GM12875 (cell line): ENCODE results near the gene SPIRE1.
"Not testable (repeated sequence)": the region's sequence is repeated elsewhere in the genome, so short reads cannot be mapped to it uniquely, and the experiment has no call there.

ENCODE experiments used
- H3K4me3 ChIP-seq: one replicate; pipeline ENCODE4 v1.5.1; 2011; ENCODE audit warnings: low read depth, low read length, control low read depth
- TF ChIP-seq, protein P1 (sequence below): IDR thresholded peaks from 2 replicates; pipeline ENCODE4 v1.5.1; 2011; ENCODE audit warnings: low read depth, mild to moderate bottlenecking, control low read depth, inconsistent platforms, low read length, moderate library complexity, borderline replicate concordance; ENCODE audit not compliant: insufficient read depth

SPIRE1 gene

DNA sequence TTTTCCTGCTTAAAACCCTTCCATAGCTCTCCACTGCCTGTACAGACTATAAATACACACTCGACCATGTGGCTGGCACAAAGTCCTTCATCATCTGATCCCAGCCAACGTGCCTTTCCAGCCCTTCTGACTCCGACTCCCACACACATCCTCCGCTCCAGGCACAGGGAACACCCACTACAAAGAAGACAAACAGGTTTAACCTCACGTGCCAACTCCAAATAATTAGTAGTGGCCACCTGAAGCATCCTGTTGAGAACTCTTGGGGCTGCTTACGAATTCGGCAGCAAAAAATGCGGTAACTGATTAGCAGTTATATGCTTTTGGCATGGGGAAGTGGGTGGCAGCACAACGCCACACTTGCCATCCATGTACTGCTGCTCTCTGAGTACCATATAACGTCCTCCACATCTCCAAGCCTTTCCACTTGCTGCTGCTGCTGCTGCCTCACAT lies 12.1 kb downstream of the SPIRE1 start:
- H3K4me3 ChIP-seq = no peak overlapping the region

DNA sequence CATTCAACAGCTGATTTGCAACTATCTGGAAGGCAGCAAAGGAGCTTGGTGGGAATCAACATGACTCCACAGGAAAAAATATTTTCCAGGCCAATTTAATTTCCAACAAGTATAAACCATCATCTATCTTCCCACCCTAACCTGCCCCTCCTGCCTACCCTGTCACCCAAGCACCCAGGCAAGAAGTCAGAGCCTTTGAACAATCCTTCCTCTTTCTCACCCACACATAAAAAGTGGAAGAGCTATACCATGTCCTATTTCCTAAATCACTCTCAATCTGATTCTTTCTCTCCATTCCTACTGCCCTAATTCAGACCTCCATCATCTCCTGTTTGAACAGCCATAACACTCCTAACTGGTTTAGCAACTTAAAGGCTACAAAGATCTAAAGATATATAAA lies 12.7 kb downstream of the SPIRE1 start:
- H3K4me3 ChIP-seq = no peak overlapping the region
- TF ChIP-seq, protein P1, sequence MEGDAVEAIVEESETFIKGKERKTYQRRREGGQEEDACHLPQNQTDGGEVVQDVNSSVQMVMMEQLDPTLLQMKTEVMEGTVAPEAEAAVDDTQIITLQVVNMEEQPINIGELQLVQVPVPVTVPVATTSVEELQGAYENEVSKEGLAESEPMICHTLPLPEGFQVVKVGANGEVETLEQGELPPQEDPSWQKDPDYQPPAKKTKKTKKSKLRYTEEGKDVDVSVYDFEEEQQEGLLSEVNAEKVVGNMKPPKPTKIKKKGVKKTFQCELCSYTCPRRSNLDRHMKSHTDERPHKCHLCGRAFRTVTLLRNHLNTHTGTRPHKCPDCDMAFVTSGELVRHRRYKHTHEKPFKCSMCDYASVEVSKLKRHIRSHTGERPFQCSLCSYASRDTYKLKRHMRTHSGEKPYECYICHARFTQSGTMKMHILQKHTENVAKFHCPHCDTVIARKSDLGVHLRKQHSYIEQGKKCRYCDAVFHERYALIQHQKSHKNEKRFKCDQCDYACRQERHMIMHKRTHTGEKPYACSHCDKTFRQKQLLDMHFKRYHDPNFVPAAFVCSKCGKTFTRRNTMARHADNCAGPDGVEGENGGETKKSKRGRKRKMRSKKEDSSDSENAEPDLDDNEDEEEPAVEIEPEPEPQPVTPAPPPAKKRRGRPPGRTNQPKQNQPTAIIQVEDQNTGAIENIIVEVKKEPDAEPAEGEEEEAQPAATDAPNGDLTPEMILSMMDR = no peak

More for the DNA sequence above, 12.1 kb downstream of the SPIRE1 start:
- TF ChIP-seq, protein P1 = no peak

DNA sequence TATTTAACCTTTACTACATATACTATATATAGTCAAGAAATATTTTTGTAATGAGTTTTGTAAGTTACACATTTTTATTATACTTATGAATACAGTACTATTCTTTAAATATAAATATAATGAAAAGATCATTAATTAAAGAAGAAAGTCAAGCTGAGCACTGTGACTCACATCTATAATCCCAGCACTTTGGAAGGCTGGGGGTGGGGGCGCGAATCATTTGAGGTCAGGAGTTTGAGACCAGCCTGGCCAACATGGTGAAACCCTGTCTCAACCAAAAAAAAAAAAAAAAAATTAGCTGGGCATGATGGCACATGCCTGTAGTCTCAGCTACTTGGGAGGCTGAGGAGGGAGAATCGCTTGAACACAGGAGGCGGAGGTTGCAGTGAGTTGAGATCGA lies 14.2 kb downstream of the SPIRE1 start:
- not testable (repeated sequence) for H3K4me3 ChIP-seq

DNA sequence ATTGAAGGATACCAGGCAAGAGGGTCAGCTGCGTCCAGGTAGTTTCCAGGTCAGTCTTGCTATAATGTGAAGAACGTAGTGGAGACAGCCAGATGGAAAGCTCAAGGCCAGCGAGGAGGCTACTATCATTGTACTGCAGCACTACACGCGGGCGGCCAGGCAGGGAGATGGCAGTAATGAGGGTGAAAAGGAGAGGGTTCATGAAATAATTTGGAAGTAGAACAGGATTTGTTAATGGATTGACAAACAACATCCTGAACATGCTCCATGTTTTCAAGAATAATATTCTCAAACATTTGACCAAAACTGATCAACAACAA lies 17.1 kb downstream of the SPIRE1 start:
- no peak overlapping the region for H3K4me3 ChIP-seq
- TF ChIP-seq, protein P1 = no peak

DNA sequence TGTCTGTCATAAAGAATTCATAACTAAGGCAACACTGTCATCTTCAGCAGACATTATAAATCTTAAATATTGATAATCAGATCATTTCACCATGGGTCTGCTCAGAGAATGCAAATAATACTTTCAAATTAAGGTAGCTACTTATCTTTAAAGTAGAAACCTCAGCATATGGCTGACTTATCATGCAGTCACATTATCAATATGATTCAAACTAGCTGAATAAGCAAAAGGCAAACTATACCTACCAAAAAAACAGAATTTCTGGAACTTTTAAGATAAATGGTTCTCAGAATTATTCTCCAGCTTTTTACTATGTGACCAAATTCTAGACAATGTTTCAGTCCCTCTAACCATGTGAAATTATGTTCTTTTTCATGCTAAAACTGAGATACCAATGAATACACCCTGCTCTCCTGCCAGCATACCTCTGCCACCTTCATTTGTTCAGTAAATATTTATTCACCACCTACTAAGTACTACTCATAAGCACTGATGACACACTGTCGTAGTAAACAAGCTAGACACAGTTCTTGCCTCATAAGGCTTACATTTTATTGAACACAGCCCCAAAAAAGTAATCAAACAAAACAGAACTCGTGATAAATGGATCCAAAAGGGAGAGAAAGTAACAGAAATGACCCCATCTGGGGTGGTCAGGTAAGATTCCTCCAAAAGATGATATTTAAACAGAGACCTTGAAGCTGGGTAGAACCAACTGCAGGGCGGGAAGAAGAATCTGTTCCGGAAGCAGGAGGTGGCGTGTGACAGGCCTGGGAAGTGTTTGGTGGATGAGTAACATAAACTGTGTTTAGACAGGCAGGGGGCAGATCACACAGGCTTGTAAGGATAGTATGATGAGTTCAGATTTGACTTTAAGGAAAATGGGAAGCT lies 17.7 kb downstream of the SPIRE1 start:
- H3K4me3 ChIP-seq = no peak overlapping the region
- TF ChIP-seq, protein P1 = no peak

DNA sequence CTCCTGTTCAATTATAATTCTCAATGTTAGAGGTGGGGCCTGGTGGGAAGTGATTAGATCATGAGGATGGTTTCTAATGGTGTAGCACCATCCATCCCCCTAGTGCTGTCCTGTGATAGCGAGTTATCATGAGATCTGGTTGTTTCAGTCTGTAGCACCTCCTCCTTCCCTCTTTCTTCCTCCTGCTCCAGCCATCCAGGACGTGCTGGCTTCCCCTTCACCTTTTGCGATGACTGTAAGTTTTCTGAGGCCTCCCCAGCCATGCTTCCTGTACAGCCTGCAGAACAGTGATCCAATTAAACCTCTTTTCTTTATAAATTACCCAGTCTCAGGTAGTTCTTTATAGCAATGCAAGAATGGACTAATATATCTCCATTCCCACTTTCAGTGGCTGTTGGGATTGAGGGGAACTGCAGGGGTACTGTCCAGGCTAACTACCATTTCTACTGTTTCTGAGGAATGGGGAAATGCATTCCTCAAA lies 19.2 kb downstream of the SPIRE1 start:
- TF ChIP-seq, protein P1 = no peak
- H3K4me3 ChIP-seq = no peak overlapping the region

DNA sequence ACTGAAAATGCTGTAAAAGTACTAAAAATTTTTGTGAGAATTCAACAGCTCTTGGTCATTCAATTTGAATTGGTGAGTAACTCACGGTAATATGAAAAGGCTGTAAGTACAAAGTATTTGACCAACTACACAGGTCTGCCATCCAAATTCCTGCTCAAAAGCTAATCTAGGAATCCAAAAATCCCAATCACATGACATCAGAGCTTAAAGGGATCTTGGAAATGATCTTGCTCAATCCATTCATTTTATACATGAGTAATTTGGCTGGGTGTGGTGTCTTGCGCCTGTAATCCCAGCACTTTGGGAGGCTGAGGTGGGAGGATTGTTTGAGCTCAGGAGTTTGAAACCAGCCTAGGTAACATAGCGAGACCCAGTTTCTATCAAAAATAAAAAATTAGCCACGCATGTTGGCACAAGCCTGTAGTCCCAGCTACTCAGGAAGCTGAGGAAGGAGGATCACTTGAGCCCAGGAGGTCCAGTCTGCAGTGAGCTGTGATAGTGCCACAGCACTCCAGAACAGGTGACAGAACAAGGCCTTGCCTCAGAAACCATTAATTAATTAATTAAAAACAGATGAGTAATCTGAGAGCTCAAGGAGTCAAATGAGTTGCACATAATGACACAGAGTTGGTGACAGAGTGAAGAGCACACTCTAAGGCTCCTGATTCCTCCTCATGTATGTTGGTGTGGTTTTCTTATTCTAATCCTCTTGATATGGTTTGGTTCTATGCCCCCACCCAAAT lies 19.8 kb downstream of the SPIRE1 start:
- TF ChIP-seq, protein P1 = no peak
- no peak overlapping the region for H3K4me3 ChIP-seq
